Measurements from ENCODE around the gene PGA3.

- TF ChIP-seq POLR2A (IDR thresholded peaks at IDR 0.05): no peak
- TF ChIP-seq CTCF (IDR thresholded peaks at IDR 0.05): no peak
- no peak for TF ChIP-seq POLR2AphosphoS5 (IDR thresholded peaks at IDR 0.05)
These were observed 28.4 kb upstream of the PGA3 start for GRCh38 chr11:61174949-61175348.

Measured in prostate gland (tissue), 2 donors.